HS-5 (cell line): ENCODE measurements around the gene PPFIBP2.

ENCODE experiments used
- DNase-seq: peaks from one replicate; pipeline ENCODE4 v3.0.0-alpha.2; 2012; ENCODE audit warnings: low read depth

Gene PPFIBP2

DNA sequence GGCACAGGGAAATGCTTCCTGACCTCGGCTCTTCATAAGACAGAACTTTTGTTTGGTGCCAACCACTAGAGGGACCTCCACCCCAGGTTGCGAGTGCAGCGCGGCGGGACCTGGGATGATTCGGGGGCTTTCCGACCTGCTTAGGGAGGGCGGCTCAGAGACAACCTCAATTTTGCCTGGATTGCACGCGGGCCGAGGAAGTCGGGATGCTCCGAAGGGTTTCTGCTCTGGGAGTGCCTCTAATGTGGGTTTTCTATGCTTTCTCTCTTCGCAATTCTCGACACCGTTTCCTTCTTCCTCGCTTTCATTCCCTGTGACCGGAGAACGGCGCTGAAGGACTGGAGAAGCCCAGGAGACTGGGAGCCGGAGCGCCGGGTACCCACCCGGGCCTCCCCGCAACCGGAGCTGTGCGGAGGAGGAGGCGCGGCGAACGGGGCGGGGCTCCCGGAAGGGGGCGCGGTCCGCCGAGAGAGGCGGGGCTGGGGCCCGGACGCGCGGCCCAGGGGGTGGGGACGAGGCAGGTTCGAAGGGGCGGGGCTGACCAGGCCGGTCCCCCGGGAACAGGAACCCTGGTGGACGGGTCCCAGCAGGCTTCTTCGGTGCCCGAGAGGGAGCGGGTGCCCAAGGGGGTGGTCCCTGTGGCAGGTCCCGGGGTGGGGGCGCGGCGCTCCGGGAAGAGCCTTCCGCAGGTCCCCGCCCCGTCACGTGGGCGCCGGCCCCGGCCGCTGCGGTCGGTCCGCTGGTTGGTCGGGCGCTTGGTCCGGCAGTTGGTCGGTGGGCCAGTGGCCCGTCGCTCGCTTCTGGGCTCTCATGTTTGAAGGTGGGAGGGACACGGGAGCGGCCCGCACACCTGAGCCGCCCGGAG is at the start of gene PPFIBP2:
PPFIBP2 (plus strand) TSS at position 766 of the 865 bp plus-strand sequence. CDS start 35,477 bp downstream, outside the sequence.
- DNase-seq: peak; percentile 42

DNA sequence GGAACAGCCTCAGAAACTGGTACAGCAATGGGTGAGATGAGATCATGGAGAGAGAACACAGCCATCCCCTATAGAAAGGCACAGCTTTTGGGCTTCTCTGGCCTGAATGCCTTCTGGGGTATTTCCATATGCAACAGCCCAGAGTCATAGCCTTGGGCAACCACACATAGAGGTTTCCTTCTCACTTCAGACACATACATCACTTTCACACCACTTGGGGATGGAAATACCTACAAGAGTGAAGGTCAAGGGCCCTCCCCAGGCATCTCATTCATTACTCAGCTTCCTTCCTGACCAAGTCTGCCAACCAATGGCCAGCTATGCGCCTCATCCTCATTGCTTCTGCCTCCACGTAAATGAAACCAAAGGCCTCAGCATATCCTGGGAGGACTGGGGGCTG is 46.1 kb upstream of the PPFIBP2 start:
- DNase-seq: peak; percentile 76

DNA sequence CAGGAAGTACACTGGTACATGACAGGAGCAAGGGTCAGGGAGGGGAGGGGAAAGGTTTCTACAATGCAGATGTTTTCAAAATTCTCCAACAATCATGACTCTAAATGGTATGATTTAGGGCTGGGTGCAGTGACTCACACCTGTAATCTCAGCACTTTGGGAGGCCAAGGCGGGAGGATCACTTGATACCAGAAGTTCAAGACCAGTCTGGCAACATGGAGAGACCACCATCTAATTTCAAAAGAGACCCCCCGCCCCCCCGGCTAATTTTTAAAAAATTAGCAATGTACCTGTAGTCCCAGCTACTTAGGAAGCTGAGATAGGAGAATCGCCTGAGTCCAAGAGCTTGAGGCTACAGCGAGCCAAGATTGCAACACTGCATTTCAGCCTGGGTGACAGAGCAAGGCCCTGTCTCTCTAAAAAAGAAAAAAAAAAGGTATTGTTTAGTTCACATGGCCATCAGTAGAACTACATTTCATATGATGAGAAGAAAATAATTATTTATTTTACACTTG is 44.4 kb upstream of the PPFIBP2 start:
- DNase-seq: no peak

DNA sequence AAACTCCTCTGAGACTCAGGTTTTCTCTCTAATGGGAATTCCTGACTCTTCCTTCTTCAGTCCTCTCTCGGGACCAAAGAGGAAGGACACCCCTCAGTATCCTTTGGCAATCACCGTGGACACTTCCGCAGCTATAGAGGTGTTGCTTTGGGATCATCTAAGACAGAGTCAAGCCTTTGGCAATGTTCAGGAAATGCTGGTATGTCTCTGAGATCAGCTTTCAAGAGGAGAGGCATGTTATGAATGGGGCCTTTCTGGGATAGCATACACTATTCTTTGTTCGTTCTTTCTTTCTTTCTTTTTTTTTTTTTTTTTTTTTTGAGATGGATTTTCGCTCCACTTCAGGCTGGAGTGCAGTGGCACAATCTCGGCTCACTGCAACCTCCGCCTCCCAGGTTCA is 42.7 kb upstream of the PPFIBP2 start:
- DNase-seq: no peak

DNA sequence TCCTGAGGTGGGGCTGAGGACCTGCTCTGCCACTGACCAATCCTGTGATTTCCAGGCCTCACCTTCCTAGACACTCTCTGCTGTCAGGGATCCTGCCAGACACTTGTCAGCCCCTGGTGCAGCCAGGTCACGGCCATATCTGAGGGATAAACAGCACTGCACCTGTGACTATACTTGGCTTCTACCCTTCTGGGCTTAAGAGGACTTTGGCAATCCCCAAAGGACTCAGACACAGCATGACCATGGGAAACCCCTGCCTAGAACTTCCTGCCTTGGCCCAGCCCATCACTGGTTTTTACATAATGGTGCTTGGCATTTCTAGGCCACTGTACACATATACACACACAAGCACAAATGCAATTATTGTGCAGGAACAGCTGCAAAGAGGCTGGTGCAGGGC is 40.1 kb upstream of the PPFIBP2 start:
- no peak for DNase-seq

DNA sequence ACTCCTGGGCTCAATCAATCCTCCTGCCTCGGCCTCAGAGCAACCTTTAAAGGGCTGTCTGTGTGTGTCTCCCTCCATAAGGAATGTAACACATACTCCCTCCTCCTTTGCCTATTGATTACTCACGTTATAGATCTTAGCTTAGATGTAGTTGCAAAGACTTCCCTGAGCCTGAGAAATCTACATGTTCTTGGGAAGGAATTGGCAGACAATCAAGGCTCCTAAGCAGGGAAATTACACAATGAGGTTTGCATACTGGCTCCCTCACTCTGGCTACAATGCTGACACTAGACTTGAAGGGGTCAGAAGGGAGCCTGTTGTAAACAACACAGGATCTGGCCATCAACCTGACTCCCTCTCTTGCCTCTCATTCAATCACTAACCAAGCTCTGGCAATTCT is 33.7 kb upstream of the PPFIBP2 start:
- DNase-seq: no peak

DNA sequence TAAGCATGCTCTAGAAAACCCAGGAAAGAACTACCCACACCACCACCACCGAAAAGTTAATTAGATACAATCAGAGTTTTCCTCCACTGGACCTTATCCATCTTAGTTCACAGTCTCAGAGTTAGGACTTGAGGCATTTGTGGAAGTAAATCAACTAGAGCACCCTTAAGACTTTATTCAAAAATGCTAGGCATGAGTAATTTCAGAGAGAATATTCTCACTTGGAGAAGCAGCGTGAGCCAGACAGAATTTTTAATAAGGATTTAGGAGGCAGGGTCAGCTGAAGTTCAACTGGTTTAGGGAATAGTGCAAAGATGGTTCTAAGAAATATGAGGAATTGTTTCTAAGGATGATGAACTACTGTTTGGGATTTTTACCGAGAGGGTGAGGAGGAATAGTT is 29.7 kb upstream of the PPFIBP2 start:
- DNase-seq: no peak

DNA sequence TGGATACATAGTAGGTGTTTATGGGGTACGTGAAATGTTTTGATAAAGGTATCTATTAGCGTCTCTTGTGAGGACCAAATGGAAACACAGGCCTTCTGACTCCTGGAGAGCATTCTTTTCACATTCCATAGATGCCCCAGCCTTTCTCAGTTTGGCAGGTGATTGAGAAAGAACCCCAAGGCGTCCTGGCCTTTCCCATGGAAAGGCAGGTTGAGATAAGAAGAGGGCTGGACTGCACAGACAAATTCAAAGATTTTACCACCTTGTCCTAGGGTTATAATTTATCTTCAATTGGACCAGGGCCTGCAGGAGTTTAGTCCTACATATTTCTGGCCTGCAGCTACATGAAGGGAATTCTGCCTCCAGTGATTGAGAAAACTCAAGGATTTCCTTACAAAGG is 29.2 kb upstream of the PPFIBP2 start:
- no peak for DNase-seq

DNA sequence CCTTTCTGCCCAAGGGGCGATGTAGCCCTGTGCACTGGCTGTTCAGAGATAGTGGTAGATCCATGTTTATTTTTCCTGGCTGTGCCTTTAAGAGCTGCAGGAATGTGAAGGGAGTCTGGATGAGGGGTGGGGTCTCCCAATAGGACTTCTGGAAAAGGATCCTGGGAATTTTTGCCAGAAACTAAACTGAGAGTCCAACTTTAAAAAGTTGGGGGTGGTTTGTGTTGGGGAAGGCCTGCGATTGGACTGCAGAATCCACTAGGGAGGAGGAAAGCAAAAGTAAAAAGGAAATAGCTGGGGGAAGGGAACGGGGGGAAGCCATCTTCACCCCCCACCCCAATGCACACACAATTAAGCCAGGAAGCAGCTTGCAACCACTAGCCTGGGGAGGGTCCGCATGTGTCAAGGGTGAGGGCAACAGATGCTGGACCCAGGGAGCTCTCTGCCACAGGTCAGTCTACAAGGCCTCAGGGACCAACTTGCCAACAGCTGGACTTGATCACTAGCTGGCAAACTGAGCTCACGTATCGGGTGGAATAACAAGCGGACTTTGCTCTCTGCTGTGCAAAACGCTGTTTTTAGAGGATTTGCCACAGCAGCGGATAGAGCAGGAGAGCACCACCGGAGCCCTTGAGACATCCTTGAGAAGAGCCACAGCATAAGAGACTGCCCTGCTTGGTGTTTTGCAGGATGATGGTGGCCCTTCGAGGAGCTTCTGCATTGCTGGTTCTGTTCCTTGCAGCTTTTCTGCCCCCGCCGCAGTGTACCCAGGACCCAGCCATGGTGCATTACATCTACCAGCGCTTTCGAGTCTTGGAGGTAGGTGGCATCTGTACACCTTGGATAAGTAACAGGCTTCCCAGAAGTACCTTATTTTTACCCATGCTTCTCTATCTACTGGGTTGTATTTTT is 28.4 kb upstream of the PPFIBP2 start, which contains the start of gene OLFML1:
OLFML1 (plus strand) TSS at position 321 of the 912 bp plus-strand sequence; CDS start at position 691, 370 bp downstream.
- DNase-seq: no peak

DNA sequence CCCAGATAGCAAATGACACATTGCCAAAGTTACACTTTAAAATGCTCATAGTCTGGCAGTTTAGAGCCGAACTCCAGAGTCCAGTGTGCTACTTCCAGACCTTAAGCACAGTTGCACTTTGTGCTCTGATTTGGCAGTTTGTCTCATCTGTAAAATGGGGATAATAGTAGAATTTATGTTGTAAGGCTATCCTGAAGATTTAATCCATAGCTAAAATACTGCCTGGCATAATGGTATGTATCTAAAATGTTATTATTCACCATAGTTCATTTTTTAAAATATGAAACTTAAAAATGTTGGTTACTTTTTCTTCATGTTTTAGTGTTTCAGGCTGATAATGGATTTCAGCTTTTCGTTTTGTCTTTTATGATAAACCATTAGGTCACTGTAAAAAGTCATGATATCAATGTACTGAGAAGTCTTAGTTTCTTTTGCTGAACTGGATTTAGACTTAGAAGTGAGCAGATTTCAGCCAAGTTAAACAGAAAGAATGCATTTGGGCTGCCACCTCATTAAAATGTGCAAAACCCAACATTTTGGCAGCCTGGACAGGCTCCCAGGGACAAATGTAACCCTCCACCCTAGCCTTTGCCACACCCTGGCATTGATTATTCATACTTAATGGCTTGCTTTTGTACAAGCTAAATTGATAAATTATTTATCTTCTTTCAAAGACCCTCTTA is 27.6 kb upstream of the PPFIBP2 start:
- no peak for DNase-seq

DNA sequence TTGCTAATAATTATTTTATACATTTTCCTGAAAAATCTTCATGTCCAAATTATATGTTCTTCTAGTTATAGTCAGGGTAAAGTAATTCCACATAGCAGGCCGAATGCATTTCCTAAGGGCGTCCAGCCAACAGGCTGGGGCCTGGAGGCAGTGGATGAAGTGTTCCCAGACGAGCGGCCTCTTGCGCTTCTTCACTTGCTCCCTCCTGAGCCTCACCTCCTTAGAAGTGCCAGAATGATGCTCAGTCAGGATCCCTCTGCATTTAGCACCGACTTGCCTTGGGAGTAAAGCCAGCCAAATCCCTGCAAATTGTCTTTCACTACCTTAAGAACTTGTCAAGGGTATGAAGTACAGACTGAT is 27.0 kb upstream of the PPFIBP2 start:
- no peak for DNase-seq

DNA sequence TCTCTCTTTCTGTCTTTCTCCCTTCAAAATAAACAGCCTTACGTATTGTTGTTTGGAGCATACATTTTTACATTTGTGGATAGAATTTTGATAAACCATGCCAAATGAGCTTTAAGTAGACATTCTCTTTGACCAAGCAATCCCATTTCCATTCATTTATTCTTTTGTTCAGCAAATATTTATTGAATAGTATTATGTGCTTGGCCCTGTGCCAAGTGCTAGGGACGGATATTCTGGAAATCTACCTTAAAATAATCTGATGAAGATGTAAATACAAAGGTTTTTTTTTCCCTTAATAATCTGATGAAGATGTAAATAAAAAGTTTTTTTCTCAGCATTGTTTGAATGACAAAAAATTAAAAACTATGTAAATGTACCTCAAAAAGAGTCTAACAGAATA is 26.4 kb upstream of the PPFIBP2 start:
- DNase-seq: no peak

DNA sequence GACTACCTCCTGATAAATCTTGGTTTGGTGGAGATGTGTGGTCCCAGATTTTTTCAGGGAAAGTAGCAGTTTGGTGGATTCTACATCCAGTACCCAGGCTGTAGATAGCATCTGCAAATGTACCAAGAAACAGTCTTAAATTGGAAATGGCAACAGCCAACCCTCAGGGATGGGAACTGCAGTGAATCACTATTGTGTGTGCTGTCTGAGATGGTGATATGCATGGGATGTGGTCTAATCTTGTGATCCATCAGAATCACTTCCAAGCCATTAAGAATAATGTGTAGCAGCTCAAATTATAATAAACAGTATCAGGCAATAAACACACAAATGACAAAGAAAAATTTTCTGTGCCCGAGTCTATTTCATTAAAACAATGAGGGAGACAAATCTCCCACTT is 25.1 kb upstream of the PPFIBP2 start:
- no peak for DNase-seq

DNA sequence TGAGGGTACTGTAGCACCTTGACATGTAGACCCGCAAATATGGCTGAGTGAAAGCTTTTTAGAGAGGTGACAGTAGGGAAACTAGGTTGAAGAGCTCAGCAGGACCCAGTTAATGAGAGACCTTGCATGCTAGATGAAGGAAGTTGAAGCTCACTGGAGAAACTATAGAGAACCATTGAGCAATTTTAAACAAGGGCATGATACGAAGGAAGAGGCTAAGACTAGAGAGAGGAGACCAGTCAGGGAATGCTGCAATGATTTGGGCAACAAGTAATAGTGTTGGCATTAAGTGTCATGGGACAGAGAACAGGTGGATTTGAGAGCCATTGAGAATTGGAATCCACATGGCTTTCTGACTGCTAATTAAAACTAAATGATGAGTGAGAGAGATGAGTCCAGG is 24.4 kb upstream of the PPFIBP2 start:
- DNase-seq: no peak

DNA sequence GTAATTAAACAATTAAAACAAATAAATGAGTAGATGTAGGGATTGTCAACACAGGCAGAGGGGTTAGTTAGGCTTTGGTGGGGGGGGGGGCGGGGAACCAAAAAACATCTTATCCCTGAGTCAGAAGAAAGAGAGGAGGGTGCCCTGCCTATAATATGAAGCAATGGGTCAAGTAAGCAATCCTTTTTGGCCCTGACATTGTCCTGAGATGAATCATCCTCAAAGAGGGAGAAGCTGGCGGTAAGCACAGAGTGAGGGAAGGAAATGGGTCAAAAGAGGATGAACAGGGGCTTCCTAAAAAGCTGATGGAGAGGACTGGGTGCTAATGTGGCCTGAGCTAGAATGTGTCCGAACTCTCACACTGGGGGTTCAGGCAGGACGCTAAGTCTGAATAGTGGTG is 23.7 kb upstream of the PPFIBP2 start:
- peak; percentile 73 for DNase-seq

DNA sequence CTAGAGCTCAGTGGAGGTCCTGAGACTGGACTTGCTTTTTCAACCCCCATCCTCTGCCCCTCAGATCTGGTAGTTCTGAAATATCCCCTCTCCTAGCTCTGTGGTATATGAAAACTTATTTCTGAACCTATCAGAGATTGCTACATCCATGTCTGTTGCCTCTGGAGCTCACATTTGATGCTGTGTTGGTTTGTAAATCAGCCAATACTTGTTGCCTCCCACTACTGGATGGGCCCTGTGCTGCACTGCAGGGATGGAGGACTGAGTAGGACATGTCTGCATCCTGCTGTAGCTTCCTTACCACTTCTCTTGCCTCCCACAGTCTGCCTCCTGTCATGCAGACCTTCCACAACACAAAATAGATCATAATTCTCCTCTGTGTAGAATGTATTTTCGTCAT is 23.3 kb upstream of the PPFIBP2 start:
- no peak for DNase-seq

DNA sequence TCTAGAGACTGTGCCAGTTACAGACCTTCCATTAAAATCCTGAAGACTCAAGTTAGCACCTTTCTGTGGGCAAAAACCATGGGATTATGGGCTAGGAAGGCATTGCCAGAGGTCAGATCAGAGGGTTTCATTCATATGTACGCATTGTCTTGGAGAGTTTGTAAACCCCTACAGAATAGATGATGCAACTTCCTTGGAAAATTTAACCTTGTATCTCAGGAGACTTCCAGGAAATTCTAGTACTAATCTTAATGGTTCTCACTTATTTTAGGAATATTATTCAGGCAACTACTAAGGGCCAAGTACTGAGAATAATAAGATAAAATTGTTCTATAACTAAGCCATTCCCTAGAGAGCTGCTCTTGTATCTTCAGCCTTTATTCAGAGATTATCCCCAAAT is 21.5 kb upstream of the PPFIBP2 start:
- DNase-seq: no peak

DNA sequence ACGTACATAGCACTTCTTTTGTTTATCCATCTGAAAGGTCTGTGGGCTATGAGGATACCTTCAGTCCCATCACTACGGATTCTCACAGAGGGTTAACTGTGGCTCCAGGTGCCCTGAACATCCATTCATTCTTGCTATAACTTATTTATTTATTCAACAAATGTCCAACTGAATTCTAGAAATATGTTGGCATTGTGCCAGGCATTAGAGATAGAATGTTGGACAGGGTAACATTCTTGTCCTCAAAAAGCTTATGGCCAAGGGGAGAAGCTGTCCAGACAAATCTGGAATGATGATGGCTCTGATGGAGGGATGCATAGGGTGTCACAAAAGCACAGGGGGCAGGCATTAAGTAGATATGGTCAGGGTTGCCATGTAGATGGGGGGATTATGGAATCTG is 20.1 kb upstream of the PPFIBP2 start:
- DNase-seq: no peak

DNA sequence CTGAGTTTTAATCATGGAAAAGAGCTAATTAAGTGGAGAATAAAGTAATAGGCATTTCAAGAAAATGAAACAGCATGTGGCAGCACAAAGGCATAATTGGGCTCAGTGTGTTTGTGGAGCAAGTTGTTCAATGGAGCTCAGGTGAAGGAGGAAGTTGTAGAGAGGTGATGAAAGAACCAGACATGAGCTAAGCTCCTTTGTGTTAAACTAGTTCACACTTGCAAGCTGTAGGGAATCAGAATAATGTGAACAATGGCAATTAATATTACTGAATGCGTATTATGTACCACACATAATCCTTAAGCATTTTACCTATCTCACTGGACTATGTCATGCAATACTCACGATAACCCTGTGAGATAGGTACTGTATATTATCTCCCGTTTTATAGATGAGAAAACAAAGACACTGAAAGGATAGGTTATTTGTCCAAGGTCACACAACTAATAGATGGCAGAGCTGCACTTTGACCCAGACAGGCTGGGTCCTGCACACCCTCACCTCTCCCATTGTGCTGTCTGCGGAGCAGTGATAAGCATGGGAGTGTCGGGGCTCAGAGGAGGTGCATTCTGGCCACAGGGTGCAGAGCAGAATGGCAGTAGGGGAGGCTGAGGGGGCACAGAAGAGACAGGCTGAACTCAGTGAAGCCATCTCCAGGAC is 19.6 kb upstream of the PPFIBP2 start:
- DNase-seq: no peak

DNA sequence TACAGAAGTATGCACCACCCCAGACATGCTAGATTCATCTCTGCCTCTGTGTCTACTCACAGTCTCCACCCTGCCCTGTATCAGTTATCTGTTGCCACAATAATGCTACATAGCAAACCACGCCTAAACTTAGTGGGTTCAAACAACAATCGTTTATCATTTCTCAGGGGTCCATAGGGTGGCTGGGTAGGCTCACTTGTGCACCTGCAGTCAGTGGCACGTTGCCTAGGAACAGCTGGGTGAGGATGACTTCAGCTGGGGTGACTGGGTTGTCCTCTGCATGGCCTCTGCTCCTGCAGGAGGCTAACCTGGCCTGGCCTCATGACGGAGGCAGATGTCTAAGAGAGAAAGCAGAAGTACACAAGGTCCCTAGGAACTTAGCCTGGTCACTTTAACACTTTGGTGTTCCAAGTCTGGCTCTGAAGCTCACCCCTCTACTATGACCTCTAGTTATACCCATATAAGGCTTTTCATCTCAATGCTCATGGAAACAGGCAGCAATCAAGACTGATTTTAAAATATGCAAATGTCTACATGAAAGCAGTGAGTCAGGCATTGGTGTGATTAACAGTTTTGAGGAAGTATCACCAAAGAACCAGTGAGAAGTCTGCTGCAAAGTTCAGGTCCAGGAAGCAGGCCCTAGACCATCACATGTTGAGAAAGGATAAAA is 17.8 kb upstream of the PPFIBP2 start:
- no peak for DNase-seq

DNA sequence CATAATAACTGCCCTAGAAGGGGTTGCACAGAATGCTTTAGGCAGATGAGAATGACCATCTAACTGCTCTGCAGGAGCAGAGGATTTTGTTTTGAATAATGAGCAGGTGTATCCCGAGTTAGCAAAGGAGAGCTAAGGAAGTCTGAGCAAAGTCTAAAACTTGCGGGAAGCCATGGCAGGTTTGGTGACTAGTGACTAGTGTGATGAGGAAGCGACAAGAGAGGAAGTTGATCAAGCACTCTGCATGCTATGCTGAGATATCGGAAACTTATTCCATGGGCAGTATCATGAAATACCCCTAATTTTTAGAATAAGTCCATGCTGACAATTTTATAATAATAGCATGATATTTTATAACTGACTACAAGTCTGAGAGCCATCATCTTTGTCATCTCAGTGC is 15.6 kb upstream of the PPFIBP2 start:
- no peak for DNase-seq
